ENCODE measurements around the gene DDIT4.
"Not testable (repeated sequence)": the region's sequence is repeated elsewhere in the genome, so short reads cannot be mapped to it uniquely, and the experiment has no call there.

Gene DDIT4

GRCh38 chr10:72268475-72269200 is 5.1 kb upstream of the DDIT4 start:
- not testable (repeated sequence) for DNase-seq

- no peak for DNase-seq
Measured at GRCh38 chr10:72270607-72271281, 3.0 kb upstream of the DDIT4 start.

- DNase-seq, result peak; percentile 55
Measured at GRCh38 chr10:72272689-72273409, 875 bp upstream of the DDIT4 start.

GRCh38 chr10:72274213-72274729 is 547 bp downstream of the DDIT4 start:
- no peak for DNase-seq

GRCh38 chr10:72274730-72275350 is 1.1 kb downstream of the DDIT4 start:
- peak; percentile 76 for DNase-seq

- no peak for DNase-seq
Measured at GRCh38 chr10:72275351-72276012, 1.8 kb downstream of the DDIT4 start.

GRCh38 chr10:72276013-72276387 is 2.3 kb downstream of the DDIT4 start:
- DNase-seq, result no peak

- no peak for DNase-seq
Measured at GRCh38 chr10:72276421-72277339, 3.0 kb downstream of the DDIT4 start.

GRCh38 chr10:72277340-72277995 is 3.7 kb downstream of the DDIT4 start:
- DNase-seq, result no peak

GRCh38 chr10:72277996-72278667 is 4.4 kb downstream of the DDIT4 start:
- no peak for DNase-seq

- DNase-seq, result no peak
Measured at GRCh38 chr10:72278668-72279393, 5.1 kb downstream of the DDIT4 start.

GRCh38 chr10:72279587-72279986 is 5.9 kb downstream of the DDIT4 start:
- not testable (repeated sequence) for DNase-seq

GRCh38 chr10:72283131-72283530 is 9.4 kb downstream of the DDIT4 start:
- DNase-seq, result no peak

- DNase-seq, result no peak
Measured at GRCh38 chr10:72285972-72286521, 12.3 kb downstream of the DDIT4 start.

GRCh38 chr10:72291019-72291532 is 17.4 kb downstream of the DDIT4 start:
- peak; percentile 35 for DNase-seq

GRCh38 chr10:72292223-72292691 is 18.5 kb downstream of the DDIT4 start:
- no peak for DNase-seq

- no peak for DNase-seq
Measured at GRCh38 chr10:72295330-72295910, 21.7 kb downstream of the DDIT4 start.

GRCh38 chr10:72296829-72297280 is 23.1 kb downstream of the DDIT4 start:
- DNase-seq, result not testable (repeated sequence)
